Measurements from ENCODE around the gene WASF2. TPM values are rescaled to one million over a fixed set of nuclear protein-coding genes. Genes with fewer than 3 reads are reported as not detected.

WASF2 gene
- total and polyA plus RNA-seq, 2 of the 8 experiments (the other 6 are each of a cell fraction or from before 2014, with no cell fraction given), result 32.1 to 86.6 TPM

DNA sequence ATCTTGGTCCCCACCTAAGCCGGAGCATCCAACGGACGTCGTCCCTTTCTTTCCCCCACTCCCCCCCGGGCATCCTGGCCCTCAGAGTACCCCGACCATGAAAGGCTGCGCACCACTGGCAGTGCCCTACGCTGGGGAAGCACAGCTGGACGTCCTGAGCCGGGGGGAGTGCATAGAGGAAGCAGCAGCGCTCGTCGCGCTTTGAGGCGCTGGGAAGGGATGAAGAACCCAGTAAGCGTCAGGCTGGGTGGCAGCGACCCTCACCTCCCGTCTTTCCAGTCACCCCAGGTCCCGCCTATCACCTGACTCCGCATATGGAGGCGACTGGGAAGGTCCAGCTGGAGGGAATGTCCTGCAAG is 128.9 kb downstream of the WASF2 start:
- TF ChIP-seq SUZ12 (IDR thresholded peaks at IDR 0.05; ENCODE audit: low read length), result 0 out of 2 replicates have a peak, but pooled peaks have one; percentile 42
- no peak for TF ChIP-seq BCL11A (IDR thresholded peaks at IDR 0.05; ENCODE audit: low read depth in 2 of 2, low read length in 2 of 2)
- no peak for TF ChIP-seq JUND (IDR thresholded peaks at IDR 0.05; ENCODE audit: low read length)
- TF ChIP-seq EZH2 (IDR thresholded peaks at IDR 0.05; ENCODE audit: low read depth, low read length, severe bottlenecking), result peak; percentile 22
- peak; percentile 6 for TF ChIP-seq KDM4A (IDR thresholded peaks at IDR 0.05; ENCODE audit: low read depth, low read length, severe bottlenecking)
- FAIRE-seq (no peak), DNase-seq (ENCODE audit: low read depth in 1 of 2, low spot score in 2 of 2) (no peak)
- Histone ChIP-seq H3K27me3 (replicated peaks in 1 of 4; ENCODE audit: control insufficient read depth in 3 of 4, extremely low read depth in 1 of 4, insufficient read depth in 3 of 4, low read length in 3 of 4) (peaks cover 12 to 47% (median 36%) of the 10 kb centered on the region in 4 experiments), H2BK12ac (ENCODE audit: low read depth, low read length) (peak overlapping the region; percentile 50; the same call in 1 of the 2 replicates), H4K5ac (ENCODE audit: insufficient read length, low read depth, low read length) (no peak overlapping the region), H3K4me2 (ENCODE audit: insufficient read depth in 1 of 2, low read depth in 2 of 2, low read length in 2 of 2) (peak overlapping the region; percentile 83 to 84), H3K79me1 (ENCODE audit: low read depth, low read length) (no peaks in the 10 kb centered on the region), H2AFZ (ENCODE audit: low read length) (0 out of 2 replicates have a peak overlapping the region, but pooled peaks have one; percentile 84), H3K27ac (ENCODE audit: low read depth, low read length) (no peak overlapping the region), H3K18ac (ENCODE audit: extremely low read depth, low read length) (peak overlapping the region; percentile 87; the same call in 1 of the 2 replicates), H3K36me3 (ENCODE audit: control insufficient read depth in 2 of 4, insufficient read depth in 4 of 4, low read length in 3 of 4) (no peaks in the 10 kb centered on the region), H3K4me1 (replicated peaks in 1 of 4; ENCODE audit: control insufficient read depth in 3 of 4, insufficient read depth in 4 of 4, low read length in 3 of 4) (peaks cover 3 to 22% (median 12%) of the 10 kb centered on the region in 4 experiments), H3K4me3 (ENCODE audit: extremely low read depth in 1 of 4, insufficient read depth in 2 of 4, low read depth in 3 of 4, low read length in 4 of 4) (peak overlapping the region; percentile 55 to 89 (median 66)), H3K14ac (ENCODE audit: insufficient read length) (no peak overlapping the region), H4K20me1 (replicated peaks in 1 of 2; ENCODE audit: control insufficient read depth in 1 of 2, insufficient read depth in 2 of 2, low read length in 2 of 2) (peaks cover 0 to 11% of the 10 kb centered on the region in 2 experiments), H3K23ac (ENCODE audit: insufficient read length) (no peak overlapping the region), H3K9me3 (ENCODE audit: insufficient read depth in 2 of 2, low read depth in 1 of 2, low read length in 1 of 2) (no peaks in the 10 kb centered on the region), H4K91ac (replicated peaks; ENCODE audit: insufficient read length, low read length) (no peak overlapping the region), H2BK5ac (ENCODE audit: low read depth, low read length) (0 out of 2 replicates have a peak overlapping the region, but pooled peaks have one; percentile 35), H3K79me2 (ENCODE audit: control insufficient read depth in 1 of 2, insufficient read depth in 2 of 2, low read length in 2 of 2) (no peaks in the 10 kb centered on the region), H4K8ac (ENCODE audit: extremely low read depth, insufficient read depth, low read length) (no peak overlapping the region; the same call in 1 of the 2 replicates), H3K4ac (replicated peaks; ENCODE audit: insufficient read length, low read depth, low read length) (peak overlapping the region; percentile 14), H2AK5ac (ENCODE audit: low read depth, low read length) (no peak overlapping the region), H2BK15ac (ENCODE audit: low read length) (peak overlapping the region; percentile 16; the same call in 1 of the 2 replicates), H2BK120ac (replicated peaks; ENCODE audit: low read depth, low read length) (no peak overlapping the region), H3K56ac (replicated peaks; ENCODE audit: insufficient read length, low read depth, low read length) (no peak overlapping the region), H3K23me2 (ENCODE audit: low read depth, low read length) (peaks cover 14% of the 10 kb centered on the region), H2BK20ac (ENCODE audit: low read length) (no peak overlapping the region), H3K9ac (replicated peaks in 1 of 4; ENCODE audit: extremely low read depth in 1 of 4, low read depth in 3 of 4, low read length in 3 of 4) (no peak overlapping the region)
- ChIA-PET POLR2A (ENCODE audit: partially characterized antibody) (interaction anchor here (0.9 to 10.3 kb wide), 4 partner anchors 8 to 327 kb away, joined by 3 to 101 read pairs (median 4); no protein-coding TSS in a partner anchor), CTCF (ENCODE audit: partially characterized antibody) (interaction anchor here (0.7 to 28.8 kb wide), 8 partner anchors 9 to 245 kb away, joined by 3 to 625 read pairs (median 26); partner anchors contain the start of genes CD164L2, FCN3 and GPR3)
- 11% methylated on average over 21 of the region's 21 CpGs; no CpG with 5 or more reads in 1 of the 2 experiments for WGBS, 2 experiments (ENCODE audit: extremely low coverage in 1 of 2, insufficient coverage in 1 of 2, insufficient read length in 1 of 2, insufficient replicate concordance in 2 of 2, low coverage in 1 of 2, low lambda C conversion rate in 2 of 2, missing lambda C conversion rate in 1 of 2)

Measured in H1 (cell line).